Lung (tissue), 12 donors: ENCODE results near the gene ARFIP1. TPM values are rescaled to one million over a fixed set of nuclear protein-coding genes. Genes with fewer than 3 reads are reported as not detected.

ENCODE experiments used
- ATAC-seq: fragments of 200-7000 bp; cut with Tn5 transposase; one replicate; pipeline ENCODE4 v1.9.1; 2020; ENCODE audit warnings: moderate number of reproducible peaks; ENCODE audit not compliant: insufficient read depth, low FRiP score
- DNase-seq, 3 donors: peaks; one replicate each; pipeline ENCODE4 v3.0.0-alpha.2; 2013 to 2017
- H3K27ac ChIP-seq, 2 donors: one replicate each; pipeline ENCODE4 v1.5.1; 2013; ENCODE audit warnings: mild to moderate bottlenecking in 2 of 2, moderate library complexity in 2 of 2, control low read depth in 1 of 2, inconsistent platforms in 1 of 2, low read depth in 1 of 2, low read length in 1 of 2
- H3K27me3 ChIP-seq, 3 donors: one replicate each; pipeline ENCODE4 v1.5.1; 2013; ENCODE audit warnings: low read length in 2 of 3; ENCODE audit not compliant: control insufficient read depth in 3 of 3, insufficient read depth in 3 of 3
- H3K36me3 ChIP-seq, 4 donors: one replicate each; pipeline ENCODE4 v1.5.1; 2013; ENCODE audit warnings: low read length in 4 of 4, mild to moderate bottlenecking in 1 of 4, moderate library complexity in 1 of 4; ENCODE audit not compliant: control insufficient read depth in 4 of 4, insufficient read depth in 4 of 4
- H3K4me1 ChIP-seq, 5 donors: one replicate each; pipeline ENCODE4 v1.5.1; 2013; ENCODE audit warnings: low read length in 5 of 5, mild to moderate bottlenecking in 2 of 5, moderate library complexity in 1 of 5; ENCODE audit not compliant: control insufficient read depth in 5 of 5, insufficient read depth in 5 of 5
- H3K4me3 ChIP-seq: one replicate; pipeline ENCODE4 v1.5.1; 2013; ENCODE audit warnings: mild to moderate bottlenecking, control low read depth, moderate library complexity
- H3K9ac ChIP-seq, 2 donors: one replicate each; pipeline ENCODE4 v1.5.1; 2013; ENCODE audit warnings: low read length in 2 of 2, control low read depth in 1 of 2; ENCODE audit not compliant: insufficient read depth in 1 of 2
- H3K9me3 ChIP-seq, 4 donors: one replicate each; pipeline ENCODE4 v1.5.1; 2013; ENCODE audit warnings: low read length in 3 of 4, mild to moderate bottlenecking in 1 of 4, moderate library complexity in 1 of 4; ENCODE audit not compliant: control insufficient read depth in 4 of 4, insufficient read depth in 3 of 4
- WGBS, 2 donors: extraction: QIAGEN DNeasy Blood & Tissue Kit; methylation state at CpG; one replicate each; pipeline ENCODE4 v1.1.7; 2013; 5-methylcytosine and 5-hydroxymethylcytosine counted together
- polyA plus RNA-seq, 2 donors: library from polyadenylated mRNA; stranded (reverse); fragments of 200-250 nt; gene quantifications; one replicate each; pipeline ENCODE4 v1.2.1, GENCODE V29; 2013
- total RNA-seq, 2 donors: library from RNA; depleted of rRNA in 1 of 2; stranded (reverse); fragments of >200 nt in 1 of 2; gene quantifications; one replicate each; pipeline ENCODE4 v1.2.1, GENCODE V29; 2014 to 2021
- TF ChIP-seq, protein P1 (sequence below): IDR thresholded peaks from 2 replicates; pipeline ENCODE4 v1.5.1; 2012; ENCODE audit warnings: mild to moderate bottlenecking; ENCODE audit errors: control extremely low read depth, extremely low read depth
- donor health status: control.
- donor health status: control.
- donor health status: Bipolar disorder and iron deficiency.
- donor health status: healthy.
- donor health status: DM: yes; HTN: yes; CAD: no.

Gene ARFIP1
- total and polyA plus RNA-seq, 4 donors: 20.9 to 65.8 (median 25.1) TPM

DNA sequence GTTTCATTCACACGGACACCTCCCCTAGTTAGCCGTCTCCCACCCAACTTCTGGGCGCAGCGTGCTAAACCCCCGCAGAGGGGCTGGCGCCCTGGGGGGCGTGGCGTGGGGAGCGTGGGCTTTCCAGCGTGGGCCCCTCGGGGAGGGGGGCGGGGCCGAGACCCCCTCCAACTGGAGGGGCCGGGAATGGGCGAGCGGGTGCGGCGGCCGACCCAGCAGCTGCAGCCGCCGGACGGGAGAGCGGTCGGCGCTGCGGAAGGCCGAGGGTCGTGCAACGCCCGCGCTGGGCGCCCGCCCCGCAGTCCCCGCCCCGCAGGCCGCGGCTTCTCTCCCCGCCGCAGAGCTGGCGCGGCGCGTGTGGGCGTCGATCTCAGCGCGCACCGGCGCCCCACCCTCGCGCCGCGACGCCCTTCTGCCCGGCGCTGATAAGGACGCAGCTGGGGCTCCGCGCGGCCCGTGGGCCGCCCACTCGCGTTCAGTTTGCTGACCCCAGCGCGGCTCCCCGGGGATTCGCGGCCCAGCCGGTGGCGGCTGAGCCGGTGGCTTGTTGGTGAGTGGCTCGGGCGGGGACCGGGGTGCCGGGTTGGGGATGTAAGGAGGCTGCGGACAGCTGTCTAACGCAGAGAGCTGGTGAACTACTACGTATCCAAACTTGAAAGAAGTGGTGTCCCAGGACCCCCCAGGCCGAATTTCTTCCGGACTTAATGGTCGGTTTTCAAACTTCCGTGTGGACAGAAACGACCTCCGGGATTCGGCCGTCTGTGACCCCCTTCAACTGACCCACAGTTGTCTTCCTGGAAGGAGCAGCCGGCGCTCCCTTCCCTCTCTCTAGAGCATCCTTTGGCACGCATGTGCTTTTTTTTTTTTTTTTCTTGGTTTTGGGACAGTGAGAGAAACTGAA is 157.8 kb downstream of the ARFIP1 start:
- H3K4me1 ChIP-seq: peaks cover 0 to 19% (median 4%) of the 10 kb centered on the region in 5 donors
- TF ChIP-seq, protein P1, sequence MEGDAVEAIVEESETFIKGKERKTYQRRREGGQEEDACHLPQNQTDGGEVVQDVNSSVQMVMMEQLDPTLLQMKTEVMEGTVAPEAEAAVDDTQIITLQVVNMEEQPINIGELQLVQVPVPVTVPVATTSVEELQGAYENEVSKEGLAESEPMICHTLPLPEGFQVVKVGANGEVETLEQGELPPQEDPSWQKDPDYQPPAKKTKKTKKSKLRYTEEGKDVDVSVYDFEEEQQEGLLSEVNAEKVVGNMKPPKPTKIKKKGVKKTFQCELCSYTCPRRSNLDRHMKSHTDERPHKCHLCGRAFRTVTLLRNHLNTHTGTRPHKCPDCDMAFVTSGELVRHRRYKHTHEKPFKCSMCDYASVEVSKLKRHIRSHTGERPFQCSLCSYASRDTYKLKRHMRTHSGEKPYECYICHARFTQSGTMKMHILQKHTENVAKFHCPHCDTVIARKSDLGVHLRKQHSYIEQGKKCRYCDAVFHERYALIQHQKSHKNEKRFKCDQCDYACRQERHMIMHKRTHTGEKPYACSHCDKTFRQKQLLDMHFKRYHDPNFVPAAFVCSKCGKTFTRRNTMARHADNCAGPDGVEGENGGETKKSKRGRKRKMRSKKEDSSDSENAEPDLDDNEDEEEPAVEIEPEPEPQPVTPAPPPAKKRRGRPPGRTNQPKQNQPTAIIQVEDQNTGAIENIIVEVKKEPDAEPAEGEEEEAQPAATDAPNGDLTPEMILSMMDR: no peak
- no peaks in the 10 kb centered on the region for H3K9me3 ChIP-seq
- peaks cover 0 to 4% (median 0%) of the 10 kb centered on the region in 4 donors for H3K36me3 ChIP-seq
- H3K27ac ChIP-seq: peak overlapping the region in 1 of 2 donors; percentile 81
- peak overlapping the region; percentile 65 for H3K4me3 ChIP-seq
- peaks cover 0 to 3% (median 0%) of the 10 kb centered on the region in 3 donors for H3K27me3 ChIP-seq
- peak; percentile 65 for ATAC-seq
- peak overlapping the region in 1 of 2 donors; percentile 20 for H3K9ac ChIP-seq
- WGBS, 2 donors: 0 to 1% methylated on average over 57 to 91 of the region's 91 CpGs
- DNase-seq: peak; percentile 59 to 70 (median 69)

DNA sequence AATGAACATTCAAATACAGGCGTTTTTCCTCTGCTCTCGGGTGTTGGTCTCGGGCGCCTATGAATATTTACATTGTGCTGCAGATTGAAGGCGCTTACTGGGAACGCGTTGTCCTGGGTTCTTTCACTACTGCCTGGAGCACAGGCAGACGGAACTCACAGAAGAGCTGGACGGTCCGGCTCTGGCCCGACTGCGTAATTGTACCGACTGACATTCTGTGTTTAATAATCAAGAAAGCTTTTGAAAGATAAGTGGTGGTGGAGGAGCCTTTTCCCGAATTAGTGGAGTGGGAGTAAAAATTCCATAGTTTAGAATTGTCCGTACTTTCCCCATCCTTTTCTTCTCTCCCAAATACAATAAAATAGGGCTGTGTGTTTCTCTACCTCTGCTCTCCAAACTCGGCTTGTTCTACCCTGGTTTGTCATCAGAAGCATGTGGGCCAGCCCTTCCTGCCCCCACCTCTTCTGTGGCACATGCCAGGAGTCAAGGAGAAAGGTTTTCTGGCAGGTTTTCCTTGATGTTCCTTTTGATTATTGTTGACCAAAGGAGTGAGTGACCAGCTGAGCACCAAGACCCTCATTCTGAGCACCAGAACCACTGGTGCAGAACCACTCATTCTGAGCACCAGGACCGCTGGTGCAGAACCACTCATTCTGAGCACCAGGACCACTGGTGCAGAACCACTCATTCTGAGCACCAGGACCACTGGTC is 158.6 kb downstream of the ARFIP1 start:
- peak overlapping the region in 1 of 2 donors; percentile 20 for H3K9ac ChIP-seq
- WGBS, 2 donors: 19 to 27% methylated on average over 17 of the region's 17 CpGs
- H3K9me3 ChIP-seq: no peaks in the 10 kb centered on the region
- TF ChIP-seq, protein P1: no peak
- ATAC-seq (no peak), DNase-seq (no peak)
- peak overlapping the region; percentile 65 for H3K4me3 ChIP-seq
- peaks cover 0 to 19% (median 4%) of the 10 kb centered on the region in 5 donors for H3K4me1 ChIP-seq
- peak overlapping the region in 1 of 2 donors; percentile 52 for H3K27ac ChIP-seq
- H3K27me3 ChIP-seq: peaks cover 0 to 3% (median 0%) of the 10 kb centered on the region in 3 donors
- peaks cover 0 to 7% (median under 1%) of the 10 kb centered on the region in 4 donors for H3K36me3 ChIP-seq

DNA sequence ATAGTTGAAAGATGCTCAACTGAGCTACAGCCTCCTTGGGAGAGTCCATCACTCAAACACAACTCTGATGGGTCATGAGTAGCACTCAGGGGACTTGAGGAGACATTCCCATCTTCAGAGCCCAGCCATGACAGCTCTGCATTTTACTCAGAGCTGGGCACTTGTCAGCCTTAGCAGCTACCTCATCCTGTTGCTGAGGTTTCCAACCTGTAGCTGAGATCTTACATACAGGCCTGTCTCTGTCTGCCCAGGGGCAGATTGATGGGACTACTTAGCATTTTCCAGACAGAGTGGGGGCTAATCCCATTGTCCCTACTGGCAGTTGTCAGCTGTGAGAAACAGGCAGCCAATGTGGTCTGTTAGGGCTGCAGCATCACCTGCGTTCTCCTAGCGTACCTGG is 159.9 kb downstream of the ARFIP1 start:
- Histone ChIP-seq H3K9ac (no peak overlapping the region), H3K27me3 (peaks cover 0 to 3% (median 0%) of the 10 kb centered on the region in 3 donors), H3K4me3 (no peak overlapping the region), H3K36me3 (peaks cover 0 to 7% (median 2%) of the 10 kb centered on the region in 4 donors), H3K4me1 (peaks cover 0 to 19% (median 4%) of the 10 kb centered on the region in 5 donors), H3K27ac (no peak overlapping the region), H3K9me3 (no peaks in the 10 kb centered on the region)
- no peak for ATAC-seq
- no peak for DNase-seq
- 95 to 98% methylated on average over 2 of the region's 2 CpGs for WGBS, 2 donors
- TF ChIP-seq, protein P1: no peak
